22Rv1 (cell line): ENCODE results near the gene SULF2.

Source experiments
- CTCF ChIP-seq: fragments of 450-650 bp; IDR thresholded peaks from 2 replicates; pipeline ENCODE4 v1.5.1; 2017; ENCODE audit warnings: mild to moderate bottlenecking
- ZFX ChIP-seq: fragments of 450-650 bp; IDR thresholded peaks from 2 replicates; pipeline ENCODE4 v1.6.1; 2017; ENCODE audit warnings: antibody characterized with exemption, borderline replicate concordance

DNA sequence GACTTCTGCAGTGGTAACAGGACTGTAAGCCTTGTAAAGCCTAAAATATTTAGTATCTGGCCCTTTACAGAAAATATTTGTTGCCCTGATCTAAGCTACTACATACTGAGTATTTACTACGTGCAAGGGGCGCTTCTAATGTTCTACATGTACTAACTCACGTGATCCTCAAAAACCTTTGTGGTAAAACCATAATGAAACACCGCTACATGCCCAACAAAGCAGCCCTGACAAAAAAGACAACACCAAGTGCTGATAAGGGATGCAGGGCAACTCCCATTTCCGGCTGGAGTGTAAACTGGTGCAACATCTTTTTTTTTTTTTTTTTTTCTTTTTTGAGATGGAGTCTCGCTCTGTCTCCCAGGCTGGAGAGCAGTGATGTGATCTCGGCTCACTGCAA lies 85.0 kb downstream of the SULF2 start:
- TF ChIP-seq CTCF = no peak
- no peak for TF ChIP-seq ZFX
